GM12892 (cell line): Measurements from ENCODE around the gene RBPJL. TPM values are rescaled to one million over a fixed set of nuclear protein-coding genes. Genes with fewer than 3 reads are reported as not detected.

Source experiments
- DNase-seq: peaks from one replicate; pipeline ENCODE4 v3.0.0; 2011; ENCODE audit not compliant: insufficient read length
- FAIRE-seq: peaks from 2 replicates; lab custom pipeline; 2011; peaks lifted over from hg19 to GRCh38; lab: Jason Lieb, UNC
- POLR2A ChIP-seq: IDR thresholded peaks from 2 replicates; pipeline ENCODE4 v1.6.1; 2011; ENCODE audit warnings: low read depth, low read length, control low read depth
- POLR2AphosphoS5 ChIP-seq: IDR thresholded peaks from 2 replicates; pipeline ENCODE4 v1.6.1; 2011; ENCODE audit warnings: low read depth, low read length, control low read depth
- TAF1 ChIP-seq: IDR thresholded peaks from 2 replicates; pipeline ENCODE4 v1.6.1; 2011; ENCODE audit warnings: low read depth, mild to moderate bottlenecking, control low read depth, low read length, borderline replicate concordance
- polyA plus RNA-seq: library from polyadenylated mRNA; unstranded; fragments of >200 nt; gene quantifications from one replicate; pipeline ENCODE4 v1.2.1, GENCODE V29; 2012; ENCODE audit warnings: missing spikeins, inconsistent platforms; ENCODE audit not compliant: missing spikeins

Gene RBPJL, protein sequence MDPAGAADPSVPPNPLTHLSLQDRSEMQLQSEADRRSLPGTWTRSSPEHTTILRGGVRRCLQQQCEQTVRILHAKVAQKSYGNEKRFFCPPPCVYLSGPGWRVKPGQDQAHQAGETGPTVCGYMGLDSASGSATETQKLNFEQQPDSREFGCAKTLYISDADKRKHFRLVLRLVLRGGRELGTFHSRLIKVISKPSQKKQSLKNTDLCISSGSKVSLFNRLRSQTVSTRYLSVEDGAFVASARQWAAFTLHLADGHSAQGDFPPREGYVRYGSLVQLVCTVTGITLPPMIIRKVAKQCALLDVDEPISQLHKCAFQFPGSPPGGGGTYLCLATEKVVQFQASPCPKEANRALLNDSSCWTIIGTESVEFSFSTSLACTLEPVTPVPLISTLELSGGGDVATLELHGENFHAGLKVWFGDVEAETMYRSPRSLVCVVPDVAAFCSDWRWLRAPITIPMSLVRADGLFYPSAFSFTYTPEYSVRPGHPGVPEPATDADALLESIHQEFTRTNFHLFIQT
- polyA plus RNA-seq: not detected

GRCh38 chr20:45306431-45306982 lies at the start of gene RBPJL:
Gene RBPJL (plus strand): TSS chr20:45306840. CDS start chr20:45306923, 83 bp downstream.
- FAIRE-seq: no peak
- peak; percentile 51 for DNase-seq

DNA sequence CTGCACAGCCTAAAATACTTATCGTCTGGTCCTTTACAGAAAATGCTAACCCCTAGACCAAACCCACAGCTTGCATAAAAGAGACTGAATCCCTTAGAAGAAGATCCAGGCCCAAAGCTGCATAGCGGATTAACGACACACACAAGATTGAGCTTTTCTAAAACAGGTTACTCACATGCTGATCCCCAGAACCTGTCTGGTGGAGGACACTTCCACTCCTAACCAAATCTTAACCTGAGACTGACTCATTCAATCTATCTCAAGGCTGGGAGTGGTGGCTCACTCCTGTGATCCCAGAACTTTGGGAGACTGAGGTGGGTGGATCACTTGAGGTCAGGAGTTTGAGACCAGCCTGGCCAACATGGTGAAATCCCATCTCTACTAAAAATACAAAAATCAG lies 49.5 kb upstream of the RBPJL start:
- DNase-seq (no peak), FAIRE-seq (no peak)
- TF ChIP-seq POLR2AphosphoS5 (no peak), TAF1 (no peak), POLR2A (no peak)

More at GRCh38 chr20:45306431-45306982, at the start of gene RBPJL:
- TF ChIP-seq POLR2A (no peak), POLR2AphosphoS5 (no peak), TAF1 (no peak)

- TF ChIP-seq TAF1 (no peak), POLR2A (no peak)
- no peak for FAIRE-seq
- no peak for DNase-seq
Measured at GRCh38 chr20:45257711-45258110, 48.9 kb upstream of the RBPJL start.

DNA sequence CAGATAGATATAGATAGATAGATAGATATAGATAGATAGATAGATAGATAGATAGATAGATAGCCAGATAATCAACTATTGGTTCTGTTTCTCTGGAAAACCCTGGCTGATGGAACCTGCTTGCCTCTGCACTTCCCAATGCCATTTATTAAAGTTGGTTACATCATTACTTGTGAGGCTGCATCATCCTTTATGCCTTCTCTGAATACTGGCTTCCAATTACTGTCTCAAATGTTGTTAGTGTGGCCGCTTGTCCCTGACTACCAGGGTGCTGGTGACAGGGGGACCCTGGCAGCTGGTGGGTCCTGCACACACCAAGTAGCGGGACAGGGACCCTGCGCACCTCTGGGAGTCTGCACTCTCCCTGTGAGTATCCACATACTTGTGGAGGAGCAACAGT lies 48.4 kb upstream of the RBPJL start:
- DNase-seq (no peak), FAIRE-seq (no peak)
- TF ChIP-seq TAF1 (no peak), POLR2A (no peak)

DNA sequence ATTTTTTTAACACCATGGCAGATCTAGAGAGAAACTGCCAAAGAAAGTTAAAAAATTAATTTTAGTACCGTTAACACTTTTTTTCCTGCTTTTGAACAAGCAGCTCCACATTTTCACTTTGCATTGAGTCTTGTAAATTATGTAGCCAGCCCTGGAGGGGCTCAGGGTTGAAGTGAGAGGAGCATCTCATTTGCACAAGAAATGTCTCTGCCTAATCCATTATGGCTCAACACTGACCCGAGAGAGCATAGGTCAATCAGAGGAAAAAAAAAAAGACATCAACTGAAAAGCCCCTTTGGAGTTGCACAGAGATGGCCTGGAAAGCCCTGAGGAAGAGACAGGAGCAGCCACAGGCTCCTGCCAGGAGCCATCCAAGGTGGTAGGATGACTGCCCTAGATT lies 48.0 kb upstream of the RBPJL start:
- no peak for FAIRE-seq
- TF ChIP-seq POLR2AphosphoS5: no peak
- TF ChIP-seq POLR2A: no peak
- TF ChIP-seq TAF1: no peak

GRCh38 chr20:45263556-45264266 lies 42.9 kb upstream of the RBPJL start:
- TF ChIP-seq TAF1: no peak
- no peak for TF ChIP-seq POLR2A
- TF ChIP-seq POLR2AphosphoS5: no peak
- no peak for FAIRE-seq

More for the DNA sequence above, 48.0 kb upstream of the RBPJL start:
- DNase-seq: no peak

DNA sequence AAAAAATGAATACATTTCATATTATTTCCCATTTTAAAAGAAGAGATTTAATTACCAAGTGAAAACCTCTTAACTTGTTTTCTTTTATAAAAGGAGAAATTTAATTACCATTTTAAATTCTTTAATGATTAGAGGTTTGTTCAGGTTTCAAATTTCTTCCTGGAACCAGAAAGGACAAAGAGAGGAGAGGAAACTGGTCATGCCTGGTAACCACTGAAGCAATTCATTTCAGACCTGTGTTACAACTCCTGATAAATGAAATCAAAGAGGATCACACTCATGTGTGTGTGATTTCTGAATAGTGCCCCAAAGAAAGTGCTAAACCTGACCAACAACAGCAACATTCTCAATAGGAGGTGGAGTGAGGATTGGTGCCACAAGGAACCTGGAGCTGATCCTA lies 39.7 kb upstream of the RBPJL start:
- DNase-seq (no peak), FAIRE-seq (no peak)
- TF ChIP-seq POLR2AphosphoS5: no peak
- TF ChIP-seq POLR2A: no peak
- TF ChIP-seq TAF1: no peak

More at GRCh38 chr20:45263556-45264266, 42.9 kb upstream of the RBPJL start:
- no peak for DNase-seq

DNA sequence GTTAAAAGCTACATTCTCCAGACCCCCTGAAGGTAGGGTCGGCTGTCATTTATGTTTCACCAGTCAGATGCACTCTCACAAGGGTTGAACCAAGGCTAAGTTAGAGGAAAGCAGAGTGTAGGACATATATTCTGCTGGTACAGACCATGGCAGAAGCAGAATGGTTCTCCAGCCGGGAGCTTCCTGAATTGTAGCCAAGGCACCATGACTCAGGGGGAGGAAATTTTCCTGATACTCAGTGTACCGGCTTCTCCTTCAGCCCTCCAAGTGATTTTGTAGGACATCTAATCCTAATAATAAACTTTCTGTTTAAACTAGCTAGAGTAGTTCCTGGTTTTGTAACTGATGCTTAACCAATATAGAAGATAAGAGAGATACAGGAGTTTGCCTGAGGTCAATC lies 38.1 kb upstream of the RBPJL start:
- TF ChIP-seq TAF1 (no peak), POLR2AphosphoS5 (no peak), POLR2A (no peak)
- DNase-seq (no peak), FAIRE-seq (no peak)

GRCh38 chr20:45269056-45269455 lies 37.6 kb upstream of the RBPJL start:
- FAIRE-seq: no peak
- no peak for DNase-seq
- TF ChIP-seq POLR2AphosphoS5 (no peak), POLR2A (no peak), TAF1 (no peak)

DNA sequence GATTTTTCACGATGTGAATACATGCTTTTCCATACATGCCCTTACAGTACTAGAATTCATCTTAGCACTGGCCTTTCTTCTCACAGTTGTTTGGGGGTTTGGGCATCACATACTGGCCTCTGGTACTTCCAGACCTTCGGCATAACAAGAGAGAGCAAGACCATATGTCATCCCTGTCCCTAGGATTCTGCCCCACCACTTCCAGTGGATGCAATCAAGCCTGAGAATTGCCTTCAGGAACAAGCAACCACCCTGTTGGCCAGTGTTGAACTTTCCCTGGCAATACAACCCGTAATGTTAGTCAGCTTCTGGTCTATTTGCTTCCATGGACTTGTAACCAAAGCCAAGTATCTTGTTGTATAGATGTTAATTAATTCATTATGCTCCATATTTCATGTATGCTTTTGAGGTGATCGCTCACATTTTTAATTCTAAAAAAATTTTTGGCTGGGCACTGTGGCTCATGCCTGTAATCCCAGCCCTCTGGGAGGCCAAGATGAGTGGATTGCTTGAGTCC lies 36.8 kb upstream of the RBPJL start:
- no peak for DNase-seq
- TF ChIP-seq POLR2A (no peak), TAF1 (no peak), POLR2AphosphoS5 (no peak)
- FAIRE-seq: no peak

- TF ChIP-seq POLR2AphosphoS5 (no peak), POLR2A (no peak), TAF1 (no peak)
- DNase-seq (no peak), FAIRE-seq (no peak)
Measured at GRCh38 chr20:45275338-45275737, 31.3 kb upstream of the RBPJL start.
